ENCODE data around the gene DUS3L.

Gene DUS3L

DNA sequence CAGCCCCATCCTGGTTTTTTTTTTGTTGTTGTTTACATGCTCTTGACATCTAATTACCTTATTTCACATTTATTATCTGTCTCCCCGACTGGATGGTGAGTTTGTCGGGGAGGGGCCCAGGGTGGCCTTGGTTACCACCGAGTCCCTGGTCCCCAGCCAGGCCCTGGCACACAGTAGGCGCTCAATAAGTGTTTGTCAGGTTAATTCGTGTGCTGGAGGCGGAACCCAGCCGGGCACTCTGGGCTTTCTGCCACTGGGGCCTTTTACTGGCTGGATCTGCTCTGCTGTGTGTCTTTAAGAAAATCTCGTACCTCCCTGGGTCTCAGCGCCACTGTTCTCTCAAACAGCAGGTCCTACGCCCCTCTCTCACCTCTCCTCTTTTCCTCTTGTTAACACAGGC lies 18.5 kb upstream of the DUS3L start:
- H3K27me3 Mint-ChIP-seq: peaks cover 1% of the 10 kb centered on the region
- no peak for DNase-seq (ENCODE audit: low spot score in 2 of 2)
- H3K4me1 Mint-ChIP-seq: peaks cover 1% of the 10 kb centered on the region
- H3K9me3 Mint-ChIP-seq: no peaks in the 10 kb centered on the region
- no peak for ATAC-seq (ENCODE audit: low read depth)
- no peaks in the 10 kb centered on the region for H3K36me3 Mint-ChIP-seq
- no peak overlapping the region for H3K4me3 Mint-ChIP-seq
- H3K27ac Mint-ChIP-seq: no peak overlapping the region

DNA sequence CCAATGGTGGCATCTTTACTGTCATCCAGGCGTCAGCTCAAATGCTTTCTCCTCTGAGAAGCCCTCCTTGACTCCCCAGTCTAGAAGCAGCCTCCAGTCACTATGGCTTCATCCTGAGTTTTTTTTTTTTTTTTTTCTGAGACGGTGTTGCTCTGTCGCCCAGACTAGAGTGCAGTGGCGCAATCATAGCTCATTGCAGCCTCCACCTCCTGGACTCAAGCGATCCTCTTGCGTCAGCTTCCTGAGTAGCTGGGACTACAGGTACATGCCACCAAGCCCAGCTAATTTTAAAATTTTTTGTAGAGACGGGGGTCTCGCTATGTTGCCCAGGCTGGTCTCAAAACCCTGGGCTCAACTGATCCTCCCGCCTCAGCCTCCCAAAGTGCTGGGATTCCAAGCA lies 18.1 kb upstream of the DUS3L start:
- Mint-ChIP-seq H3K36me3 (no peaks in the 10 kb centered on the region), H3K27ac (no peak overlapping the region), H3K9me3 (no peaks in the 10 kb centered on the region), H3K27me3 (peaks cover 1% of the 10 kb centered on the region), H3K4me3 (no peak overlapping the region), H3K4me1 (peaks cover 6% of the 10 kb centered on the region)
- DNase-seq (ENCODE audit: low spot score in 2 of 2) (no peak), ATAC-seq (ENCODE audit: low read depth) (no peak)

DNA sequence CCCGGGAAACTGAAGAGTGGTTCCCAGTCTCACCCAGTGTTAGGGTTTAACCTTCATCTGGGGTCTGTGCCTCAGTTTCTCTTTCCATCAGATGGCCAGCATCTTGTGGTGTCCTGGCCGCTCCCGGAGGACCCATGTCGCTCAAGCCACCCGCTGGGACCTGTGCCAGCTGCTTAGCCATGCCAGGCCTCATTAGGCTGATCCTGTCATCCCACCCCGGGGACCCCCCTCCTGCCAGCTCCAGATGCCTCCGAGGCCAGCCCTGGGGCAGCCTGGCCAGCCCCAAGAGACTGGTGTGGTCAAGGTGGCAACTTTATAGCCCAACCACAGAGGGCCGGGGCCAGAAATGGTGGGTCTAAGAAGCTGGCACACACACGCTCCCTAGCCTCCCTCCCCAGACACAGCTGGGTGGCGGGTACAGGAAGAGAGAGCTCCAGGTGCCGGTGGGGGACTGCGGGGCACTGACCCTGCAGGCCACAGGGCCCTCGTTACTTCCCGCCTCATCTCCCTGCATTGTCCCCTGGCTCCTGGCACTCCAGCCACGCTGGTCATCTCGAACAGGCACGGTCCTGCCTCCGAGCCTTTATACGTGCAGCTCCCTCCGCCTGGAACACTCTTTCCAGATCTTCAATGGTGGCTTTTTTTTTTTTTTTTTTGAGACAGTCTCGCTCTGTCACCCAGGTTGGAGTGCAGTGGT lies 17.3 kb upstream of the DUS3L start:
- no peak overlapping the region for H3K27ac Mint-ChIP-seq
- ATAC-seq (ENCODE audit: low read depth): no peak

GRCh38 chr19:5806905-5807304 lies 15.9 kb upstream of the DUS3L start:
- Mint-ChIP-seq H3K27ac (no peak overlapping the region), H3K4me1 (peaks cover 18% of the 10 kb centered on the region), H3K4me3 (no peak overlapping the region), H3K9me3 (no peaks in the 10 kb centered on the region), H3K36me3 (no peaks in the 10 kb centered on the region), H3K27me3 (peaks cover 13% of the 10 kb centered on the region)
- no peak for ATAC-seq (ENCODE audit: low read depth)
- DNase-seq (ENCODE audit: low spot score in 2 of 2): no peak

More for the DNA sequence above, 17.3 kb upstream of the DUS3L start:
- Mint-ChIP-seq H3K36me3 (no peaks in the 10 kb centered on the region), H3K9me3 (no peaks in the 10 kb centered on the region), H3K27me3 (peaks cover 6% of the 10 kb centered on the region), H3K4me3 (no peak overlapping the region), H3K4me1 (peaks cover 11% of the 10 kb centered on the region)
- no peak for DNase-seq (ENCODE audit: low spot score in 2 of 2)

- H3K36me3 Mint-ChIP-seq: no peaks in the 10 kb centered on the region
- DNase-seq (ENCODE audit: low spot score in 2 of 2) (no peak), ATAC-seq (ENCODE audit: low read depth) (no peak)
- no peak overlapping the region for H3K4me3 Mint-ChIP-seq
- no peaks in the 10 kb centered on the region for H3K9me3 Mint-ChIP-seq
- peaks cover 19% of the 10 kb centered on the region for H3K4me1 Mint-ChIP-seq
- H3K27me3 Mint-ChIP-seq: peaks cover 15% of the 10 kb centered on the region
- H3K27ac Mint-ChIP-seq: no peak overlapping the region
Measured at GRCh38 chr19:5806133-5806489, 15.1 kb upstream of the DUS3L start.

- peak overlapping the region; percentile 3 for H3K4me3 Mint-ChIP-seq
Measured at GRCh38 chr19:5805462-5806132, 14.6 kb upstream of the DUS3L start.

GRCh38 chr19:5804516-5805461 lies 13.8 kb upstream of the DUS3L start, which contains the start of gene NRTN:
TSS of gene NRTN (plus strand) at chr19:5805067. CDS start at chr19:5824166, 19,099 bp downstream.
- Mint-ChIP-seq H3K27me3 (peaks cover 17% of the 10 kb centered on the region), H3K36me3 (no peaks in the 10 kb centered on the region), H3K9me3 (no peaks in the 10 kb centered on the region), H3K4me1 (peaks cover 19% of the 10 kb centered on the region), H3K4me3 (peak within 1 kb of the TSS; percentile 67), H3K27ac (peak within 1 kb of the TSS; percentile 20)
- DNase-seq (ENCODE audit: low spot score in 2 of 2) (peak in 1 of 2 donors; percentile 58), ATAC-seq (ENCODE audit: low read depth) (peak; percentile 42)

More at GRCh38 chr19:5805462-5806132, 14.6 kb upstream of the DUS3L start:
- H3K36me3 Mint-ChIP-seq: no peaks in the 10 kb centered on the region
- H3K27me3 Mint-ChIP-seq: peaks cover 17% of the 10 kb centered on the region
- no peak overlapping the region for H3K27ac Mint-ChIP-seq
- H3K9me3 Mint-ChIP-seq: no peaks in the 10 kb centered on the region
- ATAC-seq (ENCODE audit: low read depth) (no peak), DNase-seq (ENCODE audit: low spot score in 2 of 2) (peak; percentile 36 to 58)
- peaks cover 19% of the 10 kb centered on the region for H3K4me1 Mint-ChIP-seq

GRCh38 chr19:5803752-5804515 lies 13.0 kb upstream of the DUS3L start:
- Mint-ChIP-seq H3K9me3 (no peaks in the 10 kb centered on the region), H3K4me3 (peak overlapping the region; percentile 67), H3K36me3 (no peaks in the 10 kb centered on the region), H3K4me1 (peaks cover 19% of the 10 kb centered on the region), H3K27ac (peak overlapping the region; percentile 20), H3K27me3 (peaks cover 24% of the 10 kb centered on the region)
- DNase-seq (ENCODE audit: low spot score in 2 of 2) (peak; percentile 74 to 88), ATAC-seq (ENCODE audit: low read depth) (peak; percentile 86)

DNA sequence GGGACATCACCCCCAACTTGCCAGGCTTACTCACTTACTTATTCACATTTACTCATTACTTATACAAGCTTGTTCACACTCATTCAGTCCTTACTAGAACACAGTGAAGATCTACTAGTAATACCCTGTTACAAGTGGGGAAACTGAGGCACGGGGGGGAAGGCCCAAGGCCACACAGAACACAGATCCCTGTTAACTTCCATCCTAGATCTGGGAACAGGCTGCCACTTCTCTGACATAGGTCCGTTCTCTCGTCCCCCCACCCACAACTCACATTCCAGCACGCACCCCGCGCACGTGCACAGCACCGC lies 12.4 kb upstream of the DUS3L start:
- H3K4me3 Mint-ChIP-seq: peak overlapping the region; percentile 67
- H3K27me3 Mint-ChIP-seq: peaks cover 25% of the 10 kb centered on the region
- peaks cover 19% of the 10 kb centered on the region for H3K4me1 Mint-ChIP-seq
- H3K9me3 Mint-ChIP-seq: no peaks in the 10 kb centered on the region
- ATAC-seq (ENCODE audit: low read depth) (no peak), DNase-seq (ENCODE audit: low spot score in 2 of 2) (no peak)
- H3K27ac Mint-ChIP-seq: no peak overlapping the region
- no peaks in the 10 kb centered on the region for H3K36me3 Mint-ChIP-seq

DNA sequence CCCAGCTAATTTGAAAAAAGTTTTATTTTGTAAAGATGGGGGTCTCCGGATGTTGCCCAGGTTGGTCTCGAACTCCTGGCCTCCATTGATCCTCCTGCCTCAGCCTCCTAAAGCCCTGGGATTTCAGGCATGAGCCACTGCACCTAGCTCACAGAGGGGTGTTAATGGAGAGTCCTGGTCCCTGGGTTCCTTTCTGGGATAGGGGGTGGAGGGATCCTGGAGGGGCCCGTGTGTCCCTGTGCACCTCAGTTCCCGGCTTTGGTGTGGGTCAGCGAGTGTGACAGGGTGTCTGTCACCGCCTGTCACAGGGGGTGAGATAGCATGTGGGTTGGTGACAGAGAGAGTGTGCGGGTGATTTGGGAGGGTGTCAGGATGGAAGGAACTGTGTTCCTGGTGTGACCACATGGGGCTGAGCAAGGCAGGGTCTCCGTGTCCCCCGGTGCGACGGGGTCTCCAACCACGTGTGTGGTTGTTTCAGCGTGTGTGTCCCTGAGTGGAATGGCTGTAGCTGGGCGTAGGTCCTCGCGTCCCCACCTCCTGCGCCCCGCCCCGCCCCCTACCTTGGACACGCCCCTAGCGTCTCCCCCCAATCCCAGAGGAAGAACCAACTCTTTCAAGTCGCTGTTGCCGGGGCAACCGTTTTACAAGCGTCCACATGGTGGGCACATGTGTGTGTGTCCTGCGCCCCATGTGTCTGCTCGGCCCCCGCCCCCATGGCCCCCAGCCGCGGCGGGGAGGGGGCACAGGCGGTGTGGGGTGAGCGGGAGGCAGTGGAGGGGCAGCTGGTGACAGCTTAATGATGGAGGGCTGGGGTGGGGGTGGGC lies 11.0 kb upstream of the DUS3L start:
- H3K36me3 Mint-ChIP-seq: no peaks in the 10 kb centered on the region
- H3K4me3 Mint-ChIP-seq: no peak overlapping the region
- ATAC-seq (ENCODE audit: low read depth): no peak
- no peaks in the 10 kb centered on the region for H3K9me3 Mint-ChIP-seq
- peaks cover 19% of the 10 kb centered on the region for H3K4me1 Mint-ChIP-seq
- H3K27me3 Mint-ChIP-seq: peaks cover 26% of the 10 kb centered on the region
- no peak for DNase-seq (ENCODE audit: low spot score in 2 of 2)
- no peak overlapping the region for H3K27ac Mint-ChIP-seq

GRCh38 chr19:5800361-5801270 lies 9.7 kb upstream of the DUS3L start:
- Mint-ChIP-seq H3K27ac (no peak overlapping the region), H3K36me3 (no peaks in the 10 kb centered on the region), H3K4me1 (peaks cover 22% of the 10 kb centered on the region), H3K27me3 (peaks cover 26% of the 10 kb centered on the region), H3K4me3 (no peak overlapping the region), H3K9me3 (peaks cover 2% of the 10 kb centered on the region)
- ATAC-seq (ENCODE audit: low read depth): no peak
- no peak for DNase-seq (ENCODE audit: low spot score in 2 of 2)

Data from memory B cell (primary cell).